ENCODE measurements around the gene DOK5.
A peak's percentile ranks its signal among the peaks of the same experiment; 100 is the strongest.

The DOK5 gene

DNA sequence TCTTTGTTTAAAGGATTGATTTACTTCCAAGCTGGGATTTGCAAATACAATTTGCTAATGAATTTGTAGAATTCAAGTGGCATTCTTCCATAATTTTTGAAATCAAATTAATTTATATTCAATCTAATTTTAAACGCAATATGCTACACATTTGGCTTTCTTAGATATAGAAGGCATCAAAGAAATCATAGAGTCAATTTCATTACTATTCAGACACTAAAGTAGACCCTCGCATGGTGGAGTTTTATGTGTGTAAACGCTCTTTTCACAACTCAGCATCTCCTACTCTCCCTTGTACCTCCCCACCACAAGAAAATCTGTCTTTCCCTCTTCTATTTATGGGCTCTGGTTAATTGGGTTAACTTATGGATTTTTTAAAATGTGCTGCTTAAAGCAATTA lies 144.3 kb downstream of the DOK5 start:
- no peak for DNase-seq

DNA sequence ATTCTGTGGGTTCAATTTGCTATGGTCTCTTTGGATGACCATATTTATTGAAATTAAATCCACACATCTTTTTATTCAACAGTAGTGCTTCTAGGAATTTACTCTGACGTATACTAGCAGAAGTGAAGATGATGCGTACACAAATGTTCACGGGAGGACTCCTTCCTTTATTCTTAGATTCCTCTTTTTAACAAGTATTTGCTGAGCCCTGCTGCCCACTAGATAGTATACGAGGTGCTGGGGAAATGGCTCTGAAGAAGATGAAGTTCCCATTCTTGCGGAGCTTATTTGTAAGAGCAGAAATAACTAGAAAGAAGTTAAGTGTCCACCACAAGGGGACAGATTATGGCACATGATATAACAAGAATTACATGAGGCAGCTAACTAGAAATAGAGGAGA lies 145.2 kb downstream of the DOK5 start:
- no peak for DNase-seq

GRCh38 chr20:54622333-54623295 lies 147.2 kb downstream of the DOK5 start:
- no peak for DNase-seq

GRCh38 chr20:54623991-54624569 lies 148.7 kb downstream of the DOK5 start:
- no peak for DNase-seq

DNA sequence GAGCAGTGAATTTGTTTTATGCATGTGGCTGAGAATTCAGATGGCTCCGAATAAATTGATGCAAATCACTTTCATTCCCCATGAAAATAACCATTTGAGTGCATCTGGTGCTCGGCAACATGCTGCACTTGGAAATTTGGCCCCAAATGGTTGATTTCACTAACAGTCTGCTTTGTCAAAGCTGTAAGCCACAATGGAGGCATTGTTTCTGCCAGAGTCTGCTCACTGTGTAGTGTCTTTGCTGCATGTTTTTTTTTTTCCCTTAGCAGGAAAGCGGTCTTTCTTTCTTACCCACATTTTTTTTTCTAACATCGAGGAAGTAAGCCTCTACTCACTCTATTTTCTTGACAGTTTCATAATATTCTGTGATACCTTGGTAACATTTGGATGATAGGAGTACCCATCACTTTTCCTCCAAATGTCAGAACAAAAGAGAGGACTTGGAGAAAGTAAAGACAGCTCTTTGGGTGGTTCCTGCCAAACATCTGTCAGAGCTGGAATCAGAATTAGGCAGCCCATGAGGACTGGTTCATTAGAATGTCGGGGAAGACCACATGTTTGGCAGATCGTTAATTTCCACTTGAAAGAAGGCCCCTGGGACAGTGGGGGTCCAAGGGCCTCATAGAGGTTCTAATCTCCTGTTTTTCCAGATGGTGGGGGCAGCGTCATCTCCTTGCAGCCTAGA lies 149.5 kb downstream of the DOK5 start:
- no peak for DNase-seq

DNA sequence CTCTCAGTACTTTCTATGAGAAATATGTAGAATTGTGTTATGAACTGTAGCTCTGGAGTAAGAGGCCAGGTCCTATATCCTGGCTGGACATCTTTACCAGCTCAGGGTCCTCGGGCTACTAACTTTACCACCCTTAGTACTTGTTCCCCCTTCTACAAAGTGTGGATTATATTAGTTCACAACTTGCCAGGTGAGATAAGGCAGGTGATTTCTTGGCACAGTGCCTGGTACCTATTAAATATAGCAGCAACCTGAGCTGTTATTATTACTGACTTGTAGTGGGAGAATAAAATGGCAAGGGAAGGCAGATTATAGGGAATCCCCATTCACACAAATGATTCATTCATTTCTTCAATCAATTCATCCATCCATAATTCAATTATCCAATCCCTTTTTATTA lies 150.1 kb downstream of the DOK5 start:
- DNase-seq, result no peak

DNA sequence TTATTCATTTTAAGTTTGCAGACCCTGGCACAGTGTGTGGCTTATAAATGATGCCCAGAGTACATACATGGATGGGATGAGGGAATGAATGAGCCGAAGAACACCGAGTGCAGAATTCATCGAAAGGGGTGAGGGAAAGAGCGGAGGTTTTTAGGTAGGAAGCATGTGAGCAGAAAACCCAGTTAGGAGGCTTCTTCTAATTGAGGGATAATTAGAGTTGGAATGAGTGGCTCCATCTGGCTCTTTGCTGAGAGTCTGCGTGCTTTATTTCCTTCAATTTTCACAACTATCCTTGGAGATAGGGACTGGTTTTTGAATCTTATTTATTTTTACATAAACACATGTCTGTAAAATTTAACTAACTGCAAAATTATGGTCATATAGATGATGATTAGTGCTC lies 150.7 kb downstream of the DOK5 start:
- no peak for DNase-seq

GRCh38 chr20:54629632-54630031 lies 154.2 kb downstream of the DOK5 start:
- no peak for DNase-seq

DNA sequence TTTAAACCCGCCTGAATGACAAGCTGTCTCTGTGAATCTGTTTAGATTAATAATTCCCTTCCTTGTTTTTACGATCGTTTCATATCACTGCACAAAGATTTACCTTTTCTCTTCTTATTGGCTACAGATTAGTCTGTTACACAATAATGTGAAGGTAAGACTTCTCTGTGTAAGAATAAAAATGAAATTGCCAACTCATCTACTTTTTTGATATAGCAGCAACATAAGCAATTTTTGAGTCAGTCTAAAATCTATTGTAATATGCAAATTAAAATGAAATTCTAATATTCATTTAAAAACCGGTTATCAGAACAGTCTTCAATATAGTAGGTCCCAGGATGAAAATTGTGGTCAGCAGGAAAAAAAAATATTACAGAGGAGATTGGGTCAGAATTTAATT lies 155.2 kb downstream of the DOK5 start:
- no peak for DNase-seq

- DNase-seq, result no peak
Measured at GRCh38 chr20:54631059-54631458, 155.7 kb downstream of the DOK5 start.

- no peak for DNase-seq
Measured at GRCh38 chr20:54633374-54634355, 158.3 kb downstream of the DOK5 start.

DNA sequence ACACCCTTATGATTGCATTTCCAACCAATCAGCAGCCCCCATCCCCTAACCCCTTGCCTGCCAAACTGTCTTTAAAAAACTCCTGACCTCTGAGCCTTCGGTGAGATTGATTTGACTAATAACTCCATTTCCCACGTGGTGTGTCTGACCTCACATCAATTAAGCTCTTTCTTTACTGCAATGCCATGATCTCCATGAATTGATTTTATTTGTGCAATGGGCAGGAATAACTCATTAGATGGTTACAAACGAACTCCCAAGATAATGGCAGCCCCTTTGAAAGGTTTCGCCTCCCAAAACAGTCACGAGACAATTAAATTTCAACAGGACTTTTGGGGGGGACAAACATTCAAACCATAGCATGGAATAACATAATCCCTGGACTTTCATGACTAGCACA lies 161.2 kb downstream of the DOK5 start:
- no peak for DNase-seq

- DNase-seq, result no peak
Measured at GRCh38 chr20:54639941-54640340, 164.5 kb downstream of the DOK5 start.

GRCh38 chr20:54640800-54641199 lies 165.4 kb downstream of the DOK5 start:
- DNase-seq, result no peak

DNA sequence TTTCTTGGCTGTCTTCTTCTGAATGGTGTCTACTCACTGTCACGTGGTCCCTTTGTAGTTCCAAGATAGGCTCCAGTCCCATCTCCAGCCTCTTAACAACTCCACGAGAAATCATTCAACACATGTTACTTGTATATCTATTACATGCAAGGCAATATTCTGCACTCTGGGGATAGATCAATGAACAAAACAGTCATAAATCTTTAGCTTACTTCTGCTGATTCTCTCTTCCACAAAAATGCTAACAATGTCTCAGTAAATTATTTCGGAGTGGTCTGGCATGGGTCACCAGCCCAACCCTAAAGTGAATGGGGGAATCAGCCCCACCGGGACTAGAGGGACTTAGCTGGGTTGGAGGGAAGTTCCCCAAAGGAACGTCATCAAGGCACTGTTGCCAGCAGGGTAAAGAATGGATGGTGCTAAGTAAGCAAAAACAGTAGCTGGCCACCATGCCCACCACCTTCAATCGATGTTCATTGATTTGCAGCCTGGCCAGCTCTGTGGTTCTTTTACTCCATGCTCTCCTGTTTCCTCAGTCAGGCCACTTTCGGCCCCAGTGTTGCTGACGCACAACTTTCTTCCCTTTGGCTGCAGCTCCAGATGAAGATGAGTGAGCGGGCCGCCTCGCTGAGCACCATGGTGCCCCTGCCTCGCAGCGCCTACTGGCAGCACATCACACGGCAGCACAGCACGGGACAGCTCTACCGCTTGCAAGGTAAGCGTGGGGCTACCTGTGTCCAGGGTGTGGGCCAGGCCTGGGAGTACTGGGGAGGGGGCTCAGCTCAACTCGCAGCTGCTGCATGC lies 167.7 kb downstream of the DOK5 start:
- DNase-seq, result no peak

- DNase-seq, result no peak
Measured at GRCh38 chr20:54643761-54644160, 168.4 kb downstream of the DOK5 start.

GRCh38 chr20:54645445-54646155 lies 170.2 kb downstream of the DOK5 start:
- DNase-seq, result no peak

DNA sequence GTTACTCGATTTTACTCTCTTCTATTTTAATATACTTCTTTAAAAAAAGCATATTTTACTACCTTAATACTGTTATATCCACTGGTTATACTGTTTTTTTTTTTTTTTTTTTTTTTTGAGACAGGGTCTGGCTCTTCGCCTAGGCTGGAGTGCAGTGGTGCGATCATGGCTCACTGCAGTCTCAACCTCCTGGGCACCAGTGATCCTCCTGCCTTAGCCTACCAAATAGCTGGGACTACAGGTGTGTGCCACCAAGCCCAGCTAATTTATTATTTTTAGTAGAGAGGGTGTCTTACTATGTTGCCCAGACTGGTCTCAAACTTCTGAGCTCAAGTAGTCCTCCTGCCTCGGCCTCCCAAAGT lies 170.7 kb downstream of the DOK5 start:
- DNase-seq, result no peak

- DNase-seq, result no peak
Measured at GRCh38 chr20:54648421-54649142, 173.2 kb downstream of the DOK5 start.

- DNase-seq, result peak; percentile 54
Measured at GRCh38 chr20:54649511-54649962, 174.1 kb downstream of the DOK5 start.
